Hematopoietic multipotent progenitor cell (in vitro differentiated cells): ENCODE results near the gene SLC12A8. TPM values are rescaled to one million over a fixed set of nuclear protein-coding genes. Genes with fewer than 3 reads are reported as not detected.

Source experiments
- DNase-seq, 3 donors: peaks; one replicate each; pipeline ENCODE4 v3.0.0-alpha.2; 2011 to 2015; ENCODE audit warnings: low read depth in 2 of 3, low spot score in 2 of 3
- total RNA-seq: library from RNA; depleted of rRNA; stranded (reverse); fragments of >200 nt; gene quantifications from one replicate; pipeline ENCODE4 v1.2.3, GENCODE V29; 2012

Gene SLC12A8
- total RNA-seq, 1 donor = under 0.01 TPM

GRCh38 chr3:125119752-125120378 is 92.7 kb downstream of the SLC12A8 start:
- DNase-seq = no peak

GRCh38 chr3:125118600-125118999 is 93.9 kb downstream of the SLC12A8 start:
- no peak for DNase-seq

GRCh38 chr3:125117631-125118191 is 94.8 kb downstream of the SLC12A8 start:
- no peak for DNase-seq

- DNase-seq = no peak
These were observed 96.1 kb downstream of the SLC12A8 start for GRCh38 chr3:125116311-125117080.

DNA sequence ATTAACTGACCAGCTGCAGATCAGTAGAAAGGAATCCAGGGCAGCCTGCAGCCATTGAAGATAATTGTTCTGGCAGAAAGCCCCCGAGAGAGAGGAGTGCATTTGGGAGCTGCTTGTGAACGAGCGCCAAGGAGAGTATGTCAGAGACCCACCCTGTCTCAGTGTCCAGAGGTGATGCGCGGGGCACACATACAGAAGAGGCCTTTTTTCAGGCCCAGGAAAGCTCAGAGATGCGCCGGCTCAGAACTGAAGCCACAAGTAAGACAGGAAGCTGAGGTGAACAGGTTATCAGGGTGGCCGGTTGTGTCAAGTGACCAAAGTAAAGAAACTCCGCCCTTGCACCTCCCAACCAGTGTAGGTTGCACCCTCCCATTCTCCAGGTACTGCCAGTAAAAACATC is 96.9 kb downstream of the SLC12A8 start:
- no peak for DNase-seq

DNA sequence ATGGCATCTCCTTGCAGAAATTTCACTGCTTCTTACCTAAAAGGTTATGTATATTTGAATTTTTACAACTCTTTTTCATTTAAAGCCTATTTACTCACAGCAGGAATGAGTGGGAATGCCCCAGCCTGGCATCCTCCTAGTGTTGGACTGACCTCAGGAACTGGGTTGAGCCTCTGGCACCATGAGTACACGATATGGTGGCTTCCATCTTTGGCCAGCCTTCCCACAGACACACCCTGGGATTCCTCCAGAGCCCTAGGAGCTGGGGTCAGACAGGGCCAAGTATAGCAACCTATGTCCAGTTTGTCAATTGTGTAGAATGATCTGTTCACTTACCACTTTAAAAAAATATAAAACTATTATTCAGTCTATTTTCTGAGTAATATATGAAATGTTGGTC is 99.6 kb downstream of the SLC12A8 start:
- no peak for DNase-seq

DNA sequence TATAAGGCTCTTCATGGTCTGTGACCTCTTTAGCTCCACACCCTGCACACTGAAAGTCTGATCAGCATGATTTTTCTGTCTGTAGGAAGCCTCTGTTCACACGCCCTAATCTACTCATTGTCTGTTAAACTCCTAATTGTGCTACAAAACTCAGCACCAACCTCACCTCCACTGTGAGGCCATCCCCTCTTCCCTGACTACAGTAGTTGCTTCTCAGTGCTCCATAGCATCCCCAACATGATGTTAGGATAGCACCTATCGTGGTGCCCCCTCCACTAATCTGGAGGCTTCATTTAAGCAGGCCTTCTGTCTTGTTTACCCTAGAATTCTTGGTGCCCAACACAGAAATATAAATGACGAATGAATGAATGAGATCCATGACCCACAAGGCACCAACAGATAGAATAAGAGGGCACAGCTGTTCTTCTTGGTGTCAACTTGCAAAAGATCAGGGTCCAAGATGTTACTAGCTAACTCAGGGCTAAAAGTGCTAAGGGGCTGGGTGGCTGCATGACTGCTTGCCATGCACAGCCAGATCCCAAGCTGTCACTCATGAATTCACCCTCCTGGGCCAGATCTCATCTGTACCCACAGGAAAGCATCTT is 101.6 kb downstream of the SLC12A8 start:
- DNase-seq = no peak

DNA sequence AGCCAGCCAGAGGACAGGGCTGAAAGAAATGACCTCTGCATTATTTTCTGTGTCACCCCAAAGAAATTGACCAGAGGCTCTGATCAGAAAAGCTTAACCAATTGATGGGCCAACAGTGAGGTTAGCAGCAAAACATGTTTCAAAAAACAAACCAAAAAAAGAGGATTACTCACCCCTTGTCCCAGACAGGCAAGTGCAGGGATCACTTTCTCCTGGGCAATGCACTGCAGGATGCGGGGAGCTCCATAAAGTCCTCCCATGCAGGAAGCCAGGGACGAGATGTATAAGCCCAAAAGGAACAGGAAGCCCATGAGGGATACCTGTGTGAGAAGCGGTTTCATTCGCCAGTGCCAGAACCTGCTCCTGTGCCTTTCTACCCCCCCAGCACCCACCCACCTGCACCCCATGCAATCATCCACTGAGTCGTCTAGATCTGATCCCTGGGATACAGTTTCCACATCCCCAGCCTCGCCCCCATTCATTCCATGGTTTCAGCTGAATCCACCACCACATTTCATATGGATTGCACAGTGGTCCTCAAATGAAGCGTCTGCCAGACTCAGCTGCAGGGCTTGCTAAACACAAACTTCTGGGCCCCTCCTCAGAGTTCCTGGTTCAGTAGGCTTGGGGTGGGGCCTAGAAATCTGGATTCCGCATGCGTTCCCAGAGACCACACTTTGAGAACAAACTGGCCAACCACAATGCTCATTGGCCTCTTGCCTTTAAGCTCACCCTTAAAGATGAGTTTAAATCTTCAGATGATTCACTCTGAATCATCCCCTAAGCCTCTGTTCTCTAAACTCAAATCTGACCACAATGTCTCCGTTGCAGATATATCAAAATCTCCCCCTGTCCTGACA is 102.3 kb downstream of the SLC12A8 start:
- DNase-seq = no peak

DNA sequence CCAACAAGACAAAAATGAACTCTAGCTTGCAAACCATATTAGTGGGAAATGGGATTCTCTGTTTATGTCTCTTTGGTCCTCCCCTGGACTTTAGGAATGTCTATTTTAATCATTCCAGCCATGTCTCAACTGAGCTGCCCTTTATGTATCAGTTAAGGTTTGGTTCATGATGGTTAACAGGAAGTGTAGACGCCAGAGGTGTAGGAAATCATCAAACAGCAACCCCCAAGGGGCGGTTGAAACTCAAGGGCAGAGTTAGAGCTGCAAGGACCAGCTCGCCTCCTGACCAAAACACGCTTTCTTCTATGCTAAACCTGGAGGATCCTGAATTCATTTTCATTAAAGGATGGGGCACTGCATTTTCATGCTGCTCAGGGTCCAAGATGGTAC is 103.0 kb downstream of the SLC12A8 start:
- no peak for DNase-seq

DNA sequence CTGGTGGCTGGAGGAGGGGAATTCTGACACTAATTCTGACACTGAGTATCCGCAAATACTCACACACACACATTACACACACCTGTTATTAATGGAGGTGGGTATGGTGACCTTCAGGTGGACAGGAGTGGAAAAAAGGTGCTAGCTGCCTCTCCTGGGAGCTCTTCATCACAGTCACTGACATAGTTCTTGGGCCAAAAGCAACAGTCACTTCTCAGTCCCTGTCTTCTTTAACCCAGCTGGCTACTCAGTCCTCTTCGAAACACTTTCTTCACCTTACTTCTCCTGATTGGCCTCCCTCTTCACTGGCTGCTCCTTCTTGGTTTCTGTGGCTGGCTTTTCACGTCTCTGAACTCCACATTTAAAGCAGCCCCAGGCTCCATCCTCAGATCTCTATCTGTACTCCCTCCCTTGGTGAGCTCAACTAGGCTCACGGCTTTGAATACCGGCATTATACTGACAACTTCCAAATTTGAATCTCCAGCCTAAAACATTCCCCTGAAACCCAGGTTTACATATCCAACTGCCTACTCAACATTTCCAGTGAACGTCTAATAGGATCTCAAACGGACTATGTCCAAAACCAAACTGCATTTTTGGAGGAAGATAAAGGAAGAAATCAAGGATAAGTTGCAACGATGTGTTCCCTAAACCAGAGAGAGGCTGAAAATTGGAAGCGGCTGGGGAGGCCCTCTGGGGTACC is 103.6 kb downstream of the SLC12A8 start:
- DNase-seq = no peak

DNA sequence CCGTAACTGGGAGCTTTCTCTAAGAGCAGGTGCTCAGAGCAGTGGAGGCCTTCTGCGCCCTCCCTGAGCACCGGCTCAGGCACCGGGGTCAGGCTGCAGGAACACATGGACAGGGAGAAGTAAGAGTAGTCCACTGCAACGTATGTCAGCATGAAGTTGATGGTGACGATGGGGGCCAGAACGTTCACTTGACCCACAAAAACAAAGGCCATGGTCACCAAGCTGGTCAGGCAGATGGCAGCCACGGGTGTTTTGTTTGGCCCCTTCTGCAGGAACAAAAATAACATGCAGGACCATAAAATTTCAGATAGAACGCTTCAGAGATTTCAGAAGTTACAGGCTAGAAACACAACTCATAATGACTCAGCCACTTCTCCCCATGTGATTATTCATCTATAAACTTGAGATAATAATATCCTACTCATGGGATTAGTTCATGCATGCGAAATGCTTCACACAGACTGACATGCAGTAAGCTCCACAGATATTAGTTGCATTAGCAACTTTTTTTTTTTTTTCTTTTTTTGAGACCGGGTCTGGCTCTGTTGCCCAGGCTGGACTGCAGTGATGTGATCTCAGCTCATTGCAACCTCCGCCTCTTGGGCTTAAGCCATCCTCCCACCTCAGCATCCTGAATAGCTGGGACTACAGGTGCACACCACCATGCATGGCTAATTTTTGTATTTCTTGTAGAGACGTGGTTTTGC is 104.5 kb downstream of the SLC12A8 start:
- no peak for DNase-seq

GRCh38 chr3:125107363-125107762 is 105.2 kb downstream of the SLC12A8 start:
- DNase-seq = no peak

DNA sequence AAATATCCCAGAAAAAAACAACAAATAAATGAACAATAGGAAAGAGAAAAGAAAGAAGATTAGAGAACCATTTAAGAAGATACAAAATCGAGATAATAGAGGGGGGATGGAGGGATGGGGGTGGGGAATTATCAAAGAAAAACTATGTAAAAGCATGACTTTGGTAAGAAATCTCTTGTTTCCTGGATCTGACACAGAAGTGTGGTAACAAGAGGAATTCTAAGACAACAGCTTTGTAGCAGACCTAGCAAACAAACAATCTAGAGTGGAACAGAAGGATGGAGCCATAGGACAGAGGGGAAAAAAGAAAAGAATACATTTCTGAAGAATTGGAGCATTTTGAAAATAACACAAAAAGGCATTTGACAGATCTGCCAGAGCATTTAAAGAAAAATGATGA is 107.4 kb downstream of the SLC12A8 start:
- no peak for DNase-seq

GRCh38 chr3:125104639-125105038 is 107.9 kb downstream of the SLC12A8 start:
- no peak for DNase-seq

- DNase-seq = no peak
These were observed 109.1 kb downstream of the SLC12A8 start for GRCh38 chr3:125103406-125103805.

DNA sequence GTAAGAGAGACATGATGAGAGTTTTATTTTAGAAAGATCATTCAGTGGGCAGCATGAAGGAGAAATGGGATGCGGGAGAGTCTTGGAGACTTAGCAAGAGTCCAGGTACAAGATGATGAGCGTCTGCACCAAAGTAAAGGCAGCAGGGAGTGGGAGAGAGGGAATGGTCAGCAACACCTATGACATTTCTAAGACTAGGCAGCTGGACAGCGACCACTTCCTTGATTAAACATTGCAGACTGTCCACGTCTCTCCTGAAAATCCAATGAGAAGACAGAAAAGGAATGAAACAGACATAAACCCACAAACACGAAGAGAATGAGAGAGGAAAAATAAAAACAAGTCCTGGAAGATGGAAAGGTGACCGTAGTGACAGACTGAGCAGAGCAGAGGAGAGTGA is 110.1 kb downstream of the SLC12A8 start:
- DNase-seq = no peak

DNA sequence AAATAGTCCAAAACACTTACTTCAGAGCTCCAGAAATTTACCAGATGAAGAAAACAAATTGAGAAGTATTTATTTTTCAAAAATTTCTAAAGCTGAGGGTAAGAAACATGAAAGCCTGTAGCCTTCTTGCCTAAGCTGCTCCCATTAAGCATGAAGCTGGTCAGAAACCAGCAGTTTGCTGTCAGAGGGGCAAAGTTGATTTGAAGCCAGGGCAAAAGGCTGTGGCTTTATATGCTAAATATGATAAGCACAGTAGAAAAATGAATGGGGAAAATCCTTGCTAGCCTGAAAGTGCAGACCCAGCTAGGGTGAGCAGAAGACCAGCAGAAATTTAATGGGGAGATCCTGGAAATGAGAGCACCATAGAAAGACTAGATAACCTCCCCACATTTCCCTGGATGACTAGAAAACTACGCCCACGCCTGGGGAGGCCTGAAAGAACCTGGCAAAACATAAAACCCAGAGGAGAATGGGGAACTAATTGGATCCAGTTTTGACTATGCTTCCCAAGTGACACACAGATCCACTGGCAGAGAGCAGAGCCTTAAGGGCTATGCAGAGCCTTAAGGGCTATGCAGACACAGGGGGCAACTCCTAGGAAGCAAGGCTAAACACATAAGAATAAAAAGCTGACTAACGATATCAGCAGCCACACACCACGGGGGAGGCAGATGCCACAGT is 113.8 kb downstream of the SLC12A8 start:
- no peak for DNase-seq

- DNase-seq = no peak
These were observed 121.9 kb downstream of the SLC12A8 start for GRCh38 chr3:125090649-125091048.

GRCh38 chr3:125087768-125088391 is 124.7 kb downstream of the SLC12A8 start:
- no peak for DNase-seq
